Mammary epithelial cell (primary cell): ENCODE measurements around the gene SPATA25.

Experiments
- EZH2 ChIP-seq: IDR thresholded peaks from 2 replicates; pipeline ENCODE4 v1.6.1; 2012; ENCODE audit warnings: low read length, inconsistent platforms, borderline replicate concordance
- TF ChIP-seq, protein P1 (sequence below), 2 donors: IDR thresholded peaks in 1 of 2; conservative IDR thresholded peaks in 1 of 2; 2 replicates each; pipeline ENCODE4 v1.5.1; 2011 to 2012; ENCODE audit warnings: inconsistent platforms in 2 of 2, low read length in 2 of 2, mild to moderate bottlenecking in 2 of 2, control low read depth in 1 of 2, low read depth in 1 of 2; ENCODE audit not compliant: insufficient read depth in 1 of 2; ENCODE audit errors: extremely low read depth in 1 of 2

DNA sequence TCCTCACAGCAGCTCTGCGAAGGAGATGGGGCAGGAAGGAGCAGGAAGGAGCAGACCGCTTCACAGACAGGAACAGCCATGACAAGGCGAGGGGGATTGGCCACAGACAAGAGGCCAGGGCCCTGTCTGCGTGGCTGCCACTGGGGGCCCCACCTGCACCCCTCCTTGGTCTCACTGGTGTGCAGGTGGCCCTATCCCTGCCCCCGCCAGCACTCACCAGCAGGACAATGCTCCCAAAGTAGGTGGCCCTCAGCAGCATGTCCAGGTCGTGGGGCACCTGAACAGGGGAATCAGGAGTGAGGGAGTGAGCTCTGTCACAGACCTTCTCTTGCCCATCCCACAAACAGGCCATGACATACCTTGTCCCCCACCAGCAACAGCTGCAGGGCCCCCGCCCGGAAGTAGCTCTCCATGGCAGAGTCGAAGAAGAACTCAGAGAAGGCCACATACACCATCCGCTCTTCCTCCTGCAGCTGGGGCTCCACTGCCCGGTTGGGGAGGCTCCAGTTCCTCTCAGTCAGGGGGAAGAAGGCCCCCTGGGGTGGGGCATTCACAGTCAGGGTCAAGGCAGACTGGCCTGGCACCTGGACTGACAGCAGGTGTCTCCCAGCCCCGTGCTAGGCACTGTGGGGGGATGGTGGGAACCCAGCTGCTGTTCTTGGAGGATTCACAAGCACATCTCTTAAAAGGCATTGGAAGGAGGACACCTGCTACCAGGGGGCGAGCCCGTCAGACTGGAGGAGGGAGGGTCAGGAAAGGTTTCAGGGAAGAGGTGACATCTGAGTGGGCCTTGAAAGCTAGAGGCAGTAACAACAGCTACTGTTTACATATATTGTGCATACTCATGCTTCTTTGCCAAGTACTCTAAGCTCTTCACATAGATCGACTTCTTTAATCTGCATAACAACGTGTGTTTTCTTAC is 17.4 kb upstream of the SPATA25 start:
- TF ChIP-seq, protein P1, sequence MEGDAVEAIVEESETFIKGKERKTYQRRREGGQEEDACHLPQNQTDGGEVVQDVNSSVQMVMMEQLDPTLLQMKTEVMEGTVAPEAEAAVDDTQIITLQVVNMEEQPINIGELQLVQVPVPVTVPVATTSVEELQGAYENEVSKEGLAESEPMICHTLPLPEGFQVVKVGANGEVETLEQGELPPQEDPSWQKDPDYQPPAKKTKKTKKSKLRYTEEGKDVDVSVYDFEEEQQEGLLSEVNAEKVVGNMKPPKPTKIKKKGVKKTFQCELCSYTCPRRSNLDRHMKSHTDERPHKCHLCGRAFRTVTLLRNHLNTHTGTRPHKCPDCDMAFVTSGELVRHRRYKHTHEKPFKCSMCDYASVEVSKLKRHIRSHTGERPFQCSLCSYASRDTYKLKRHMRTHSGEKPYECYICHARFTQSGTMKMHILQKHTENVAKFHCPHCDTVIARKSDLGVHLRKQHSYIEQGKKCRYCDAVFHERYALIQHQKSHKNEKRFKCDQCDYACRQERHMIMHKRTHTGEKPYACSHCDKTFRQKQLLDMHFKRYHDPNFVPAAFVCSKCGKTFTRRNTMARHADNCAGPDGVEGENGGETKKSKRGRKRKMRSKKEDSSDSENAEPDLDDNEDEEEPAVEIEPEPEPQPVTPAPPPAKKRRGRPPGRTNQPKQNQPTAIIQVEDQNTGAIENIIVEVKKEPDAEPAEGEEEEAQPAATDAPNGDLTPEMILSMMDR (conservative IDR thresholded peaks at IDR 0.05 in 1 of 2, IDR thresholded peaks at IDR 0.05 in 1 of 2; ENCODE audit: extremely low read depth in 1 of 2, insufficient read depth in 1 of 2, low read depth in 1 of 2, low read length in 2 of 2), result no peak
- no peak for TF ChIP-seq EZH2
